Measurements from ENCODE around the gene PPP2R2B. TPM values are rescaled to one million over a fixed set of nuclear protein-coding genes. Genes with fewer than 3 reads are reported as not detected.

The PPP2R2B gene
- total RNA-seq, 4 donors from 2014 or later = 1.2 to 2.9 (median 1.9) TPM

GRCh38 chr5:146765089-146765832, 113.3 kb downstream of the PPP2R2B start:
- TF ChIP-seq POLR2A (IDR thresholded peaks at IDR 0.05) = no peak
- TF ChIP-seq, protein P1, sequence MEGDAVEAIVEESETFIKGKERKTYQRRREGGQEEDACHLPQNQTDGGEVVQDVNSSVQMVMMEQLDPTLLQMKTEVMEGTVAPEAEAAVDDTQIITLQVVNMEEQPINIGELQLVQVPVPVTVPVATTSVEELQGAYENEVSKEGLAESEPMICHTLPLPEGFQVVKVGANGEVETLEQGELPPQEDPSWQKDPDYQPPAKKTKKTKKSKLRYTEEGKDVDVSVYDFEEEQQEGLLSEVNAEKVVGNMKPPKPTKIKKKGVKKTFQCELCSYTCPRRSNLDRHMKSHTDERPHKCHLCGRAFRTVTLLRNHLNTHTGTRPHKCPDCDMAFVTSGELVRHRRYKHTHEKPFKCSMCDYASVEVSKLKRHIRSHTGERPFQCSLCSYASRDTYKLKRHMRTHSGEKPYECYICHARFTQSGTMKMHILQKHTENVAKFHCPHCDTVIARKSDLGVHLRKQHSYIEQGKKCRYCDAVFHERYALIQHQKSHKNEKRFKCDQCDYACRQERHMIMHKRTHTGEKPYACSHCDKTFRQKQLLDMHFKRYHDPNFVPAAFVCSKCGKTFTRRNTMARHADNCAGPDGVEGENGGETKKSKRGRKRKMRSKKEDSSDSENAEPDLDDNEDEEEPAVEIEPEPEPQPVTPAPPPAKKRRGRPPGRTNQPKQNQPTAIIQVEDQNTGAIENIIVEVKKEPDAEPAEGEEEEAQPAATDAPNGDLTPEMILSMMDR (IDR thresholded peaks at IDR 0.05) = no peak
- no peaks in the 10 kb centered on the region for H3K9me3 ChIP-seq

DNA sequence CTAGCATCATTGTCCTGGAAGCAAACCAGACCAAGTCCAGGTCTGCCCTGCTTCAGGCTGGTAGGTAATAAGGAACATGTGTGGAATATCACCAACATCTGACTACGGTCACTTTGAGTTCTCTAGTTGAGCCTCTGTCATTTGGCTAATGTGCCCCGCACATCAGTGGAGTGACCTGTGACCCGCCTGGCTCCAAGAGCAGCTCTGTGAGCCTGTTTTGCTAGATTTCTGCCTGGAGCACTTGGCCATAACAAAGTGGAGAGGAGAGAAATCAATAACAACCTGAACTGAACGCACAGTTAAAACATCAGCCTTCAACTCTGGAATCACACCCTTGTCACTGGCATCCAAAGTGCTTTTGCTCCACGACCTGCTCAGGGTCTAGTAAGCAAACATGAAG, 115.7 kb downstream of the PPP2R2B start:
- H3K9me3 ChIP-seq = no peaks in the 10 kb centered on the region
- H3K36me3 ChIP-seq = no peaks in the 10 kb centered on the region
- TF ChIP-seq POLR2A (IDR thresholded peaks at IDR 0.05) = no peak
- TF ChIP-seq, protein P1 (IDR thresholded peaks at IDR 0.05) = no peak
- H3K4me1 ChIP-seq = no peaks in the 10 kb centered on the region
- no peaks in the 10 kb centered on the region for H3K27me3 ChIP-seq
- H3K4me3 ChIP-seq = no peak overlapping the region
- no peak overlapping the region for H3K27ac ChIP-seq
- no peak for DNase-seq

More at GRCh38 chr5:146765089-146765832, 113.3 kb downstream of the PPP2R2B start:
- no peak overlapping the region for H3K27ac ChIP-seq
- H3K4me3 ChIP-seq = no peak overlapping the region
- H3K27me3 ChIP-seq = no peaks in the 10 kb centered on the region
- DNase-seq = no peak
- H3K4me1 ChIP-seq = no peaks in the 10 kb centered on the region
- H3K36me3 ChIP-seq = no peaks in the 10 kb centered on the region

DNA sequence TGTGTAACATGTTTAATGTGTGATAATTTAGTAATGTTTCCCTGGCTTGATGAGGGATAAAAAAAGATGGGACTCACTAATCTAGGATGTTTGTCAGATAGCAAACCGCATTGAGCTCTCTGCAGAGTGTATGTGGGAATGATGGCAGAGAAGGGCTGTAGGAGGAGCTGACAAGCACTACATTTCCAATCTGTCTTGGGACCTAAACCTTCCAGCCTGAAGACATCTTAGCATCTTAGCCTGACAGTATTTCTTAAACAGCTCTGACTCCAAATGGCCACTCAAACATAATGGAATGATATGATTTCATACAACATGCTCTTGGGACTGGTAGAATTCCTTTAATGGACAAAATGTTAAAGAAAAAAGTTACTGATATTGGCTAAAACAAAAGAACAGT, 116.7 kb downstream of the PPP2R2B start:
- DNase-seq = no peak

GRCh38 chr5:146758938-146759337, 119.6 kb downstream of the PPP2R2B start:
- no peak overlapping the region for H3K4me3 ChIP-seq
- no peaks in the 10 kb centered on the region for H3K9me3 ChIP-seq
- H3K36me3 ChIP-seq = no peaks in the 10 kb centered on the region
- TF ChIP-seq, protein P1 (IDR thresholded peaks at IDR 0.05) = no peak
- TF ChIP-seq POLR2A (IDR thresholded peaks at IDR 0.05) = no peak
- no peak for DNase-seq
- no peak overlapping the region for H3K27ac ChIP-seq
- no peaks in the 10 kb centered on the region for H3K4me1 ChIP-seq
- no peaks in the 10 kb centered on the region for H3K27me3 ChIP-seq

More for the DNA sequence above, 116.7 kb downstream of the PPP2R2B start:
- Histone ChIP-seq H3K27me3 (no peaks in the 10 kb centered on the region), H3K4me1 (no peaks in the 10 kb centered on the region), H3K36me3 (no peaks in the 10 kb centered on the region), H3K4me3 (no peak overlapping the region), H3K9me3 (no peaks in the 10 kb centered on the region), H3K27ac (no peak overlapping the region)
- TF ChIP-seq, protein P1 (IDR thresholded peaks at IDR 0.05) = no peak
- TF ChIP-seq POLR2A (IDR thresholded peaks at IDR 0.05) = no peak

DNA sequence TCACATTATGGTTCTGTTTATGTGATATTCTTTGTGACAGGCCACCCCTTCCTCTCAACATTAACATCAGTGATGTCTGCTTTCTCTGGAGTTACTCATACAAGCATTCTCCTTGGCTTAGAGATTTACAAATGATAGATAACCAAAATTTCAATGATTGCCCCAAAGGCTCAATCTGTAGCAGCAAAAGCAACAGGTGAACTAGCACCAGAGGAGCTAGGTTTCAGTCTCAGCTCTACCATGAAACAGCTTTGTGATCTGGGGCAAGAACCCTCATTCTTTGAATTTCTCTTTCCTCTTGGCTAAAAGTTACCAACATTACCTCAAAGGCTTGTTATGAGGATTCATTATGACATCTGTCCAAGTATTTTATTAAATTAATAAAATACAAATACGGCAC, 120.5 kb downstream of the PPP2R2B start:
- no peak overlapping the region for H3K27ac ChIP-seq
- DNase-seq = no peak
- no peaks in the 10 kb centered on the region for H3K4me1 ChIP-seq
- H3K4me3 ChIP-seq = no peak overlapping the region
- TF ChIP-seq, protein P1 (IDR thresholded peaks at IDR 0.05) = no peak
- TF ChIP-seq POLR2A (IDR thresholded peaks at IDR 0.05) = no peak
- H3K9me3 ChIP-seq = no peaks in the 10 kb centered on the region
- H3K27me3 ChIP-seq = no peaks in the 10 kb centered on the region
- H3K36me3 ChIP-seq = no peaks in the 10 kb centered on the region

Measured in Peyer's patch (tissue), 4 donors.